NCI-H1092 treated with DMSO at 0.1 percent for 48 hours (cell line): ENCODE measurements around the gene HSFY1.
"Not testable (repeated sequence)": the region's sequence is repeated elsewhere in the genome, so short reads cannot be mapped to it uniquely, and the experiment has no call there.

Experiments used
- DNase-seq: peaks from one replicate; lab custom pipeline; 2025; lab: John Stamatoyannopoulos, UW

The HSFY1 gene

GRCh38 chrY:18546420-18546819 is at the start of gene HSFY1:
HSFY1 (plus strand) TSS chrY:18546720; CDS start chrY:18546788, 68 bp downstream.
- DNase-seq: not testable (repeated sequence)

- DNase-seq: not testable (repeated sequence)
Measured at GRCh38 chrY:18504266-18504665, 42.3 kb upstream of the HSFY1 start.

- DNase-seq: not testable (repeated sequence)
Measured at GRCh38 chrY:18530995-18531655, 15.4 kb upstream of the HSFY1 start.

- DNase-seq: not testable (repeated sequence)
Measured at GRCh38 chrY:18538952-18539351, 7.6 kb upstream of the HSFY1 start.

- not testable (repeated sequence) for DNase-seq
Measured at GRCh38 chrY:18553132-18553531, 6.6 kb downstream of the HSFY1 start.

GRCh38 chrY:18565915-18566314 is 19.4 kb downstream of the HSFY1 start:
- DNase-seq: not testable (repeated sequence)
